PC-3 (cell line): ENCODE results near the gene FAH. TPM values are rescaled to one million over a fixed set of nuclear protein-coding genes. Genes with fewer than 3 reads are reported as not detected.
A peak's percentile ranks its signal among the peaks of the same experiment; 100 is the strongest.

Experiments used
- ATAC-seq: fragments of 200-7000 bp; cut with Tn5 transposase; 2 replicates; pipeline ENCODE4 v1.9.1; 2020; ENCODE audit warnings: mild to moderate bottlenecking, moderate library complexity
- BruUV-seq: library from RNA; stranded (reverse); fragments of 400-500 nt; replicated peaks from 2 replicates; lab custom pipeline; 2021; lab: Mats Ljungman, UMichigan
- CTCF ChIA-PET: fragments of 300-600 bp; sonication (Branson Sonifier 250); formaldehyde crosslinking; loops from one replicate; lab custom pipeline; 2022; ENCODE audit warnings: antibody characterized with exemption; lab: Charles Lee
- POLR2A ChIA-PET: fragments of 300-600 bp; sonication (Branson Sonifier 250); formaldehyde crosslinking; loops from one replicate; lab custom pipeline; 2022; ENCODE audit warnings: antibody characterized with exemption; ENCODE audit not compliant: unreplicated experiment; lab: Charles Lee
- DNase-seq: peaks from one replicate; pipeline ENCODE4 v3.0.0-alpha.2; 2015
- H2AFZ ChIP-seq: fragments of 300-600 bp; sonication (generic); 2 replicates; pipeline ENCODE4 v1.6.0; 2016; ENCODE audit warnings: antibody characterized with exemption, low read length
- H3F3A ChIP-seq: fragments of 300-600 bp; sonication (generic); one replicate; pipeline ENCODE4 v1.6.0; 2017; ENCODE audit warnings: antibody characterized with exemption, low read length, control low read depth, mild to moderate bottlenecking; ENCODE audit not compliant: unreplicated experiment
- H3K27ac ChIP-seq: fragments of 300-600 bp; sonication (generic); 2 replicates; pipeline ENCODE4 v1.5.1; 2016; ENCODE audit warnings: mild to moderate bottlenecking, low read length
- H3K27me3 ChIP-seq: fragments of 300-600 bp; sonication (generic); 2 replicates; pipeline ENCODE4 v1.6.1; 2016; ENCODE audit warnings: low read length, mixed read lengths
- H3K36me3 ChIP-seq: fragments of 300-600 bp; sonication (generic); 2 replicates; pipeline ENCODE4 v1.6.1; 2016; ENCODE audit warnings: low read depth, mixed run types, low read length, mixed read lengths
- H3K4me1 ChIP-seq: fragments of 300-600 bp; sonication (generic); 2 replicates; pipeline ENCODE4 v1.5.1; 2016; ENCODE audit warnings: low read length; ENCODE audit not compliant: insufficient read depth
- H3K4me2 ChIP-seq: fragments of 300-600 bp; sonication (generic); 2 replicates; pipeline ENCODE4 v1.6.0; 2016; ENCODE audit warnings: low read length
- H3K4me3 ChIP-seq: fragments of 300-600 bp; sonication (generic); 2 replicates; pipeline ENCODE4 v1.5.1; 2016; ENCODE audit warnings: mild to moderate bottlenecking, low read length, mixed read lengths
- H3K79me2 ChIP-seq: fragments of 300-600 bp; sonication (generic); 2 replicates; pipeline ENCODE4 v1.6.1; 2017; ENCODE audit warnings: low read length, mixed read lengths
- H3K9ac ChIP-seq: fragments of 300-600 bp; sonication (generic); 2 replicates; pipeline ENCODE4 v1.6.0; 2016; ENCODE audit warnings: mild to moderate bottlenecking, low read length
- H3K9me2 ChIP-seq: fragments of 300-600 bp; sonication (generic); replicated peaks from 2 replicates; pipeline ENCODE4 v1.6.1; 2016; ENCODE audit warnings: mixed run types, low read length, mixed read lengths
- H3K9me3 ChIP-seq: fragments of 300-600 bp; sonication (generic); 2 replicates; pipeline ENCODE4 v1.6.1; 2016; ENCODE audit warnings: low read length, mixed read lengths
- H4K20me1 ChIP-seq: fragments of 300-600 bp; sonication (generic); 2 replicates; pipeline ENCODE4 v1.6.1; 2016; ENCODE audit warnings: low read length, mixed read lengths
- CTCF ChIP-seq: fragments of 300-600 bp; sonication (generic); conservative IDR thresholded peaks from 2 replicates; pipeline ENCODE4 v1.5.1; 2017; ENCODE audit warnings: antibody characterized with exemption, low read depth, mild to moderate bottlenecking, low read length
- EZH2 ChIP-seq: fragments of 300-600 bp; sonication (generic); IDR thresholded peaks from one replicate; pipeline ENCODE4 v1.6.1; 2017; ENCODE audit warnings: antibody characterized with exemption, mild to moderate bottlenecking, low read length; ENCODE audit not compliant: unreplicated experiment
- EZH2phosphoT487 ChIP-seq: fragments of 300-600 bp; sonication (generic); IDR thresholded peaks from 2 replicates; pipeline ENCODE4 v1.6.1; 2018; ENCODE audit warnings: mild to moderate bottlenecking, antibody characterized with exemption, low read length, borderline replicate concordance
- intact Hi-C: fragments of 100-400 bp; cut with micrococcal nuclease; formaldehyde crosslinking; loops from 2 replicates; pipeline ENCODE4 v1.9.0; 2023
- total RNA-seq: library from RNA; depleted of rRNA; stranded (reverse); fragments of >200 nt; gene quantifications from 2 replicates; pipeline ENCODE4 v1.2.3, GENCODE V29; 2014

Gene FAH
- total RNA-seq, 1 experiment from 2014 or later, result 55.4 TPM

- Histone ChIP-seq H3K79me2 (no peaks in the 10 kb centered on the region), H3K4me2 (no peak overlapping the region), H3K4me1 (peaks cover 10% of the 10 kb centered on the region), H3K36me3 (peaks cover 38% of the 10 kb centered on the region), H3K27me3 (no peaks in the 10 kb centered on the region), H2AFZ (no peak overlapping the region), H3K9ac (no peak overlapping the region), H3K9me2 (no peaks in the 10 kb centered on the region), H3K27ac (no peak overlapping the region), H3F3A (no peaks in the 10 kb centered on the region), H4K20me1 (no peaks in the 10 kb centered on the region), H3K4me3 (no peak overlapping the region), H3K9me3 (no peaks in the 10 kb centered on the region)
- ChIA-PET POLR2A (no interaction called here), CTCF (no interaction called here)
- no TSS peak for BruUV-seq
- TF ChIP-seq CTCF (no peak), EZH2phosphoT487 (no peak), EZH2 (no peak)
- DNase-seq (no peak), ATAC-seq (no peak)
- intact Hi-C loops, result no loop called here
These were observed 30.5 kb downstream of the FAH start for GRCh38 chr15:80183306-80183705.

- DNase-seq, result peak; percentile 9
- Histone ChIP-seq H3K9me2 (no peaks in the 10 kb centered on the region), H3K4me1 (peaks cover 10% of the 10 kb centered on the region), H3K9ac (no peak overlapping the region), H3K36me3 (peaks cover 37% of the 10 kb centered on the region), H3K79me2 (no peaks in the 10 kb centered on the region), H3K27me3 (no peaks in the 10 kb centered on the region), H3F3A (no peaks in the 10 kb centered on the region), H4K20me1 (no peaks in the 10 kb centered on the region), H3K27ac (no peak overlapping the region), H2AFZ (no peak overlapping the region), H3K4me2 (no peak overlapping the region), H3K4me3 (no peak overlapping the region), H3K9me3 (no peaks in the 10 kb centered on the region)
- POLR2A ChIA-PET, result no interaction called here
- no TSS peak for BruUV-seq
- no peak for TF ChIP-seq EZH2
- TF ChIP-seq CTCF, result peak; percentile 40; the same call in 1 of the 2 replicates
- no peak for TF ChIP-seq EZH2phosphoT487
- intact Hi-C loops, result no loop called here
- CTCF ChIA-PET, result interaction anchor here (0.6 kb wide), 1 partner anchor 15 kb away, joined by 3 read pairs; no protein-coding TSS in a partner anchor
- ATAC-seq, result no peak
These were observed 31.1 kb downstream of the FAH start for GRCh38 chr15:80183886-80184285.

- no peaks in the 10 kb centered on the region for H4K20me1 ChIP-seq
- H3K9me2 ChIP-seq, result no peaks in the 10 kb centered on the region
- DNase-seq (no peak), ATAC-seq (no peak)
- no peak overlapping the region for H2AFZ ChIP-seq
- ChIA-PET CTCF (interaction anchor here (0.6 kb wide), 1 partner anchor 16 kb away, joined by 3 read pairs; no protein-coding TSS in a partner anchor), POLR2A (no interaction called here)
- H3K9me3 ChIP-seq, result no peaks in the 10 kb centered on the region
- no TSS peak for BruUV-seq
- no peaks in the 10 kb centered on the region for H3K79me2 ChIP-seq
- H3F3A ChIP-seq, result no peaks in the 10 kb centered on the region
- intact Hi-C loops, result no loop called here
- H3K27ac ChIP-seq, result no peak overlapping the region
- TF ChIP-seq EZH2phosphoT487 (no peak), EZH2 (no peak), CTCF (no peak)
- H3K4me3 ChIP-seq, result no peak overlapping the region
- peaks cover 6% of the 10 kb centered on the region for H3K4me1 ChIP-seq
- H3K36me3 ChIP-seq, result peaks cover 37% of the 10 kb centered on the region
- H3K27me3 ChIP-seq, result no peaks in the 10 kb centered on the region
- no peak overlapping the region for H3K9ac ChIP-seq
- no peak overlapping the region for H3K4me2 ChIP-seq
These were observed 31.8 kb downstream of the FAH start for GRCh38 chr15:80184554-80184953.
